ENCODE results near the gene PRR3. TPM values are rescaled to one million over a fixed set of nuclear protein-coding genes. Genes with fewer than 3 reads are reported as not detected.
"Not testable (repeated sequence)": the region's sequence is repeated elsewhere in the genome, so short reads cannot be mapped to it uniquely, and the experiment has no call there.

The PRR3 gene
- total RNA-seq, 1 donor from 2014 or later, result 8.6 TPM

GRCh38 chr6:30513451-30513850, 43.6 kb upstream of the PRR3 start:
- TF ChIP-seq CTCF (IDR thresholded peaks at IDR 0.05; ENCODE audit: insufficient read depth, low read length, poor library complexity, severe bottlenecking), result no peak

GRCh38 chr6:30515106-30515505, 42.0 kb upstream of the PRR3 start:
- no peak for DNase-seq (ENCODE audit: low read depth)
- Histone ChIP-seq H3K27me3 (ENCODE audit: control insufficient read depth, insufficient read depth, low read length) (no peaks in the 10 kb centered on the region), H3K4me3 (ENCODE audit: low read depth, low read length) (no peak overlapping the region), H3K36me3 (ENCODE audit: control insufficient read depth, insufficient read depth, low read length) (no peaks in the 10 kb centered on the region)
- no peak for TF ChIP-seq CTCF (IDR thresholded peaks at IDR 0.05; ENCODE audit: insufficient read depth, low read length, poor library complexity, severe bottlenecking)

More at GRCh38 chr6:30513451-30513850, 43.6 kb upstream of the PRR3 start:
- DNase-seq (ENCODE audit: low read depth), result no peak
- H3K27me3 ChIP-seq (ENCODE audit: control insufficient read depth, insufficient read depth, low read length), result no peaks in the 10 kb centered on the region
- H3K36me3 ChIP-seq (ENCODE audit: control insufficient read depth, insufficient read depth, low read length), result no peaks in the 10 kb centered on the region
- no peak overlapping the region for H3K4me3 ChIP-seq (ENCODE audit: low read depth, low read length)

GRCh38 chr6:30515944-30516753, 40.9 kb upstream of the PRR3 start:
- TF ChIP-seq CTCF (IDR thresholded peaks at IDR 0.05; ENCODE audit: insufficient read depth, low read length, poor library complexity, severe bottlenecking), result no peak
- DNase-seq (ENCODE audit: low read depth), result peak; percentile 81
- peak overlapping the region; percentile 42 for H3K4me3 ChIP-seq (ENCODE audit: low read depth, low read length)
- H3K27me3 ChIP-seq (ENCODE audit: control insufficient read depth, insufficient read depth, low read length), result no peaks in the 10 kb centered on the region
- no peaks in the 10 kb centered on the region for H3K36me3 ChIP-seq (ENCODE audit: control insufficient read depth, insufficient read depth, low read length)

- DNase-seq (ENCODE audit: low read depth); H3K4me3 ChIP-seq (ENCODE audit: low read depth, low read length); H3K27me3 ChIP-seq (ENCODE audit: control insufficient read depth, insufficient read depth, low read length); H3K36me3 ChIP-seq (ENCODE audit: control insufficient read depth, insufficient read depth, low read length): not testable (repeated sequence)
Observed at GRCh38 chr6:30516754-30517076, 40.4 kb upstream of the PRR3 start.

GRCh38 chr6:30517767-30518504, 39.2 kb upstream of the PRR3 start:
- not testable (repeated sequence) for H3K36me3 ChIP-seq (ENCODE audit: control insufficient read depth, insufficient read depth, low read length); H3K27me3 ChIP-seq (ENCODE audit: control insufficient read depth, insufficient read depth, low read length); DNase-seq (ENCODE audit: low read depth); H3K4me3 ChIP-seq (ENCODE audit: low read depth, low read length)

GRCh38 chr6:30518505-30519145, 38.5 kb upstream of the PRR3 start:
- H3K36me3 ChIP-seq (ENCODE audit: control insufficient read depth, insufficient read depth, low read length); H3K4me3 ChIP-seq (ENCODE audit: low read depth, low read length); DNase-seq (ENCODE audit: low read depth); H3K27me3 ChIP-seq (ENCODE audit: control insufficient read depth, insufficient read depth, low read length): not testable (repeated sequence)

- no peak for DNase-seq (ENCODE audit: low read depth)
- no peak overlapping the region for H3K4me3 ChIP-seq (ENCODE audit: low read depth, low read length)
Observed at GRCh38 chr6:30520522-30520921, 36.6 kb upstream of the PRR3 start.

GRCh38 chr6:30521082-30521481, 36.0 kb upstream of the PRR3 start:
- H3K4me3 ChIP-seq (ENCODE audit: low read depth, low read length); H3K27me3 ChIP-seq (ENCODE audit: control insufficient read depth, insufficient read depth, low read length): not testable (repeated sequence)

More at GRCh38 chr6:30520522-30520921, 36.6 kb upstream of the PRR3 start:
- no peaks in the 10 kb centered on the region for H3K27me3 ChIP-seq (ENCODE audit: control insufficient read depth, insufficient read depth, low read length)
- no peak for TF ChIP-seq CTCF (IDR thresholded peaks at IDR 0.05; ENCODE audit: insufficient read depth, low read length, poor library complexity, severe bottlenecking)
- H3K36me3 ChIP-seq (ENCODE audit: control insufficient read depth, insufficient read depth, low read length), result no peaks in the 10 kb centered on the region

GRCh38 chr6:30521952-30522351, 35.1 kb upstream of the PRR3 start:
- not testable (repeated sequence) for H3K27me3 ChIP-seq (ENCODE audit: control insufficient read depth, insufficient read depth, low read length); H3K4me3 ChIP-seq (ENCODE audit: low read depth, low read length); DNase-seq (ENCODE audit: low read depth); H3K36me3 ChIP-seq (ENCODE audit: control insufficient read depth, insufficient read depth, low read length)

More at GRCh38 chr6:30521082-30521481, 36.0 kb upstream of the PRR3 start:
- not testable (repeated sequence) for H3K36me3 ChIP-seq (ENCODE audit: control insufficient read depth, insufficient read depth, low read length); DNase-seq (ENCODE audit: low read depth)

- H3K27me3 ChIP-seq (ENCODE audit: control insufficient read depth, insufficient read depth, low read length); H3K36me3 ChIP-seq (ENCODE audit: control insufficient read depth, insufficient read depth, low read length); DNase-seq (ENCODE audit: low read depth); H3K4me3 ChIP-seq (ENCODE audit: low read depth, low read length): not testable (repeated sequence)
Observed at GRCh38 chr6:30526444-30526843, 30.7 kb upstream of the PRR3 start.
